GM18498 (cell line): ENCODE data around the gene EPOP.

Source experiments
- ATAC-seq: cut with Tn5 transposase; IDR thresholded peaks from one replicate; pipeline ENCODE4 v1.9.1; 2021; ENCODE audit warnings: mild to moderate bottlenecking, moderate library complexity; ENCODE audit not compliant: unreplicated experiment

The EPOP gene

GRCh38 chr17:38674014-38674748 is 576 bp downstream of the EPOP start:
- ATAC-seq, result peak; percentile 11

GRCh38 chr17:38673707-38674013 is 1.1 kb downstream of the EPOP start:
- ATAC-seq, result no peak

- ATAC-seq, result no peak
Measured at GRCh38 chr17:38672788-38673706, 1.7 kb downstream of the EPOP start.

GRCh38 chr17:38671939-38672720 is 2.6 kb downstream of the EPOP start:
- ATAC-seq, result no peak

- no peak for ATAC-seq
Measured at GRCh38 chr17:38669520-38669919, 5.2 kb downstream of the EPOP start.

GRCh38 chr17:38667787-38668122 is 7.0 kb downstream of the EPOP start:
- ATAC-seq, result no peak

- ATAC-seq, result no peak
Measured at GRCh38 chr17:38667099-38667786, 7.5 kb downstream of the EPOP start.

- no peak for ATAC-seq
Measured at GRCh38 chr17:38663964-38664644, 10.7 kb downstream of the EPOP start.

- ATAC-seq, result no peak
Measured at GRCh38 chr17:38663125-38663751, 11.5 kb downstream of the EPOP start.

- ATAC-seq, result no peak
Measured at GRCh38 chr17:38660097-38661025, 14.4 kb downstream of the EPOP start.

GRCh38 chr17:38659415-38659814 is 15.3 kb downstream of the EPOP start:
- ATAC-seq, result no peak

- no peak for ATAC-seq
Measured at GRCh38 chr17:38658741-38659345, 15.9 kb downstream of the EPOP start.

- ATAC-seq, result no peak
Measured at GRCh38 chr17:38657824-38658740, 16.7 kb downstream of the EPOP start.

- no peak for ATAC-seq
Measured at GRCh38 chr17:38656959-38657823, 17.6 kb downstream of the EPOP start.

GRCh38 chr17:38654411-38655398 is 20.1 kb downstream of the EPOP start:
- no peak for ATAC-seq
